Panc1 (cell line): ENCODE measurements around the gene SIGLEC7.

Experiments
- POLR2AphosphoS5 ChIP-seq: IDR thresholded peaks from 2 replicates; pipeline ENCODE4 v1.6.1; 2012; ENCODE audit warnings: mild to moderate bottlenecking, low read depth, low read length, moderate library complexity
- REST ChIP-seq, 2 experiments: IDR thresholded peaks; 2 replicates each; pipeline ENCODE4 v1.6.1; 2011 to 2012; ENCODE audit warnings: low read depth in 2 of 2, control low read depth in 1 of 2, low read length in 1 of 2, mild to moderate bottlenecking in 1 of 2, moderate library complexity in 1 of 2; ENCODE audit not compliant: insufficient read depth in 1 of 2
- TCF7L2 ChIP-seq: IDR thresholded peaks from 2 replicates; pipeline ENCODE4 v1.6.1; 2011; ENCODE audit warnings: mild to moderate bottlenecking, low read depth, low read length, inconsistent platforms
- TF ChIP-seq, protein P1 (sequence below): fragments of 450-650 bp; IDR thresholded peaks from 2 replicates; pipeline ENCODE4 v1.5.1; 2017; ENCODE audit warnings: mild to moderate bottlenecking

GRCh38 chr19:51159656-51160055 lies 17.6 kb downstream of the SIGLEC7 start:
- TF ChIP-seq, protein P1, sequence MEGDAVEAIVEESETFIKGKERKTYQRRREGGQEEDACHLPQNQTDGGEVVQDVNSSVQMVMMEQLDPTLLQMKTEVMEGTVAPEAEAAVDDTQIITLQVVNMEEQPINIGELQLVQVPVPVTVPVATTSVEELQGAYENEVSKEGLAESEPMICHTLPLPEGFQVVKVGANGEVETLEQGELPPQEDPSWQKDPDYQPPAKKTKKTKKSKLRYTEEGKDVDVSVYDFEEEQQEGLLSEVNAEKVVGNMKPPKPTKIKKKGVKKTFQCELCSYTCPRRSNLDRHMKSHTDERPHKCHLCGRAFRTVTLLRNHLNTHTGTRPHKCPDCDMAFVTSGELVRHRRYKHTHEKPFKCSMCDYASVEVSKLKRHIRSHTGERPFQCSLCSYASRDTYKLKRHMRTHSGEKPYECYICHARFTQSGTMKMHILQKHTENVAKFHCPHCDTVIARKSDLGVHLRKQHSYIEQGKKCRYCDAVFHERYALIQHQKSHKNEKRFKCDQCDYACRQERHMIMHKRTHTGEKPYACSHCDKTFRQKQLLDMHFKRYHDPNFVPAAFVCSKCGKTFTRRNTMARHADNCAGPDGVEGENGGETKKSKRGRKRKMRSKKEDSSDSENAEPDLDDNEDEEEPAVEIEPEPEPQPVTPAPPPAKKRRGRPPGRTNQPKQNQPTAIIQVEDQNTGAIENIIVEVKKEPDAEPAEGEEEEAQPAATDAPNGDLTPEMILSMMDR = no peak
- TF ChIP-seq POLR2AphosphoS5 = no peak
- no peak for TF ChIP-seq REST (IDR thresholded peaks at IDR 0.05; ENCODE audit: insufficient read depth in 1 of 2, low read depth in 2 of 2, low read length in 1 of 2)
- TF ChIP-seq TCF7L2 = no peak
